ENCODE measurements around the gene CHD2.
A peak's percentile ranks its signal among the peaks of the same experiment; 100 is the strongest.

CHD2 gene

GRCh38 chr15:92893200-92893599 lies 6.9 kb upstream of the CHD2 start:
- no peak for DNase-seq (ENCODE audit: low spot score)
- Histone ChIP-seq H3K27ac (no peak overlapping the region), H3K4me3 (no peak overlapping the region)
- TF ChIP-seq CTCF (IDR thresholded peaks at IDR 0.05) = no peak

GRCh38 chr15:92896561-92896960 lies 3.6 kb upstream of the CHD2 start:
- H3K4me3 ChIP-seq = peak overlapping the region; percentile 3
- H3K27ac ChIP-seq = peak overlapping the region; percentile 27 to 59

GRCh38 chr15:92897620-92898019 lies 2.5 kb upstream of the CHD2 start:
- H3K27ac ChIP-seq = peak overlapping the region in 1 of 2 donors; percentile 40

More at GRCh38 chr15:92896561-92896960, 3.6 kb upstream of the CHD2 start:
- TF ChIP-seq CTCF (IDR thresholded peaks at IDR 0.05) = no peak
- DNase-seq (ENCODE audit: low spot score) = no peak

GRCh38 chr15:92898988-92899582 lies 1.0 kb upstream of the CHD2 start:
- H3K27ac ChIP-seq = peak overlapping the region; percentile 91 to 98
- no peak for TF ChIP-seq CTCF (IDR thresholded peaks at IDR 0.05)
- H3K4me3 ChIP-seq = peak overlapping the region; percentile 73
- DNase-seq (ENCODE audit: low spot score) = no peak

More at GRCh38 chr15:92897620-92898019, 2.5 kb upstream of the CHD2 start:
- no peak for DNase-seq (ENCODE audit: low spot score)
- TF ChIP-seq CTCF (IDR thresholded peaks at IDR 0.05) = no peak
- H3K4me3 ChIP-seq = no peak overlapping the region

DNA sequence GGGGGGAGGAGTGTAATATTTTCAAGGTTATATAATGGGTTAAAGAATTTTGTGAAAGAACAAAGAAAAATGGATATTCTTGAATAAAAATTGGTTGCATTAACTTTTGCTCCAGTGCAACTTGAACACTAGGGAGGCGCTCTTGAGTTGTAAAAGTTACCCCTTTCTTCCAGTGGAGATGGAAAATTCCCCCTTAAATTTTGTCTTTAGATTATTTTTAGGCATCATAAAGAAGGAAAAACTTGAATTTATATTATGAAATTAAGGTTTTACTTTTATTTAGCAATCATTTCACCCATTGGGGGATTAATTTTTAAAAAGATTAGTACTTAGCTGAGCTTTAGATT lies 550 bp upstream of the CHD2 start:
- no peak for TF ChIP-seq CTCF (IDR thresholded peaks at IDR 0.05)
- peak overlapping the region; percentile 91 to 98 for H3K27ac ChIP-seq
- peak overlapping the region; percentile 73 for H3K4me3 ChIP-seq
- DNase-seq (ENCODE audit: low spot score) = no peak

- peak overlapping the region; percentile 73 for H3K4me3 ChIP-seq
- no peak for TF ChIP-seq CTCF (IDR thresholded peaks at IDR 0.05)
- H3K27ac ChIP-seq = peak overlapping the region; percentile 91 to 98
- no peak for DNase-seq (ENCODE audit: low spot score)
Measured at GRCh38 chr15:92900731-92901071, 577 bp downstream of the CHD2 start.

GRCh38 chr15:92901072-92901761 lies 1.1 kb downstream of the CHD2 start:
- TF ChIP-seq CTCF (IDR thresholded peaks at IDR 0.05) = no peak
- DNase-seq (ENCODE audit: low spot score) = no peak
- Histone ChIP-seq H3K4me3 (peak overlapping the region; percentile 73), H3K27ac (peak overlapping the region; percentile 91 to 98)
